HEK293T (cell line): Measurements from ENCODE around the gene TMEM132D.

Experiments
- CTCF ChIA-PET: fragments of 350-600 bp; formaldehyde crosslinking; extraction: SDS; loops from one replicate; lab custom pipeline; 2021; ENCODE audit warnings: antibody characterized with exemption, inconsistent platforms; lab: Yijun Ruan, JAX
- POLR2A ChIA-PET: fragments of 350-600 bp; formaldehyde crosslinking; extraction: SDS; loops from one replicate; lab custom pipeline; 2020; ENCODE audit warnings: antibody characterized with exemption, inconsistent platforms; lab: Yijun Ruan, JAX
- DNase-seq: peaks from one replicate; pipeline ENCODE4 v3.0.0; 2012; ENCODE audit warnings: mixed read lengths; ENCODE audit errors: extremely low spot score
- ARNT ChIP-seq: fragments of 450-650 bp; IDR thresholded peaks from 2 replicates; pipeline ENCODE4 v1.6.1; 2017; ENCODE audit warnings: mild to moderate bottlenecking
- BHLHE40 ChIP-seq: fragments of 450-650 bp; IDR thresholded peaks from 2 replicates; pipeline ENCODE4 v1.6.1; 2016; ENCODE audit warnings: mild to moderate bottlenecking, moderate library complexity, borderline replicate concordance
- CTBP1 ChIP-seq: fragments of 450-650 bp; IDR thresholded peaks from 2 replicates; pipeline ENCODE4 v1.6.1; 2016; ENCODE audit warnings: borderline replicate concordance
- ELF4 ChIP-seq: fragments of 450-650 bp; IDR thresholded peaks from 2 replicates; pipeline ENCODE4 v1.6.1; 2017; ENCODE audit warnings: antibody characterized with exemption
- FOXA1 ChIP-seq: fragments of 450-650 bp; IDR thresholded peaks from 2 replicates; pipeline ENCODE4 v1.6.1; 2016; ENCODE audit warnings: mild to moderate bottlenecking
- FOXK2 ChIP-seq: fragments of 450-650 bp; IDR thresholded peaks from 2 replicates; pipeline ENCODE4 v1.6.1; 2016; ENCODE audit warnings: mild to moderate bottlenecking
- FOXM1 ChIP-seq: fragments of 450-650 bp; IDR thresholded peaks from 2 replicates; pipeline ENCODE4 v1.6.1; 2017; ENCODE audit warnings: mild to moderate bottlenecking, borderline replicate concordance
- HDGF ChIP-seq: fragments of 450-650 bp; IDR thresholded peaks from 2 replicates; pipeline ENCODE4 v1.6.1; 2017; ENCODE audit warnings: antibody characterized with exemption, borderline replicate concordance
- L3MBTL2 ChIP-seq: fragments of 450-650 bp; conservative IDR thresholded peaks from 2 replicates; pipeline ENCODE4 v1.6.1; 2016; ENCODE audit warnings: mild to moderate bottlenecking
- LEF1 ChIP-seq: fragments of 450-650 bp; IDR thresholded peaks from 2 replicates; pipeline ENCODE4 v1.6.1; 2017; ENCODE audit warnings: mild to moderate bottlenecking, borderline replicate concordance
- NFRKB ChIP-seq: fragments of 450-650 bp; IDR thresholded peaks from 2 replicates; pipeline ENCODE4 v1.6.1; 2016; ENCODE audit warnings: mild to moderate bottlenecking, moderate library complexity
- PKNOX1 ChIP-seq: fragments of 450-650 bp; IDR thresholded peaks from 2 replicates; pipeline ENCODE4 v1.6.1; 2016
- SP1 ChIP-seq: fragments of 450-650 bp; IDR thresholded peaks from 2 replicates; pipeline ENCODE4 v1.6.1; 2017
- SUZ12 ChIP-seq: fragments of 450-650 bp; IDR thresholded peaks from 2 replicates; pipeline ENCODE4 v1.6.1; 2016; ENCODE audit warnings: mild to moderate bottlenecking
- TARDBP ChIP-seq: fragments of 450-650 bp; IDR thresholded peaks from 2 replicates; pipeline ENCODE4 v1.6.1; 2016
- ZNF384 ChIP-seq: fragments of 450-650 bp; IDR thresholded peaks from 2 replicates; pipeline ENCODE4 v1.6.1; 2016

Gene TMEM132D

GRCh38 chr12:129294868-129295267 lies 609.0 kb downstream of the TMEM132D start:
- POLR2A ChIA-PET = no interaction called here
- CTCF ChIA-PET = no interaction called here
- no peak for DNase-seq

GRCh38 chr12:129279771-129280170 lies 624.1 kb downstream of the TMEM132D start:
- POLR2A ChIA-PET = no interaction called here
- TF ChIP-seq L3MBTL2 (no peak), ZNF384 (no peak), LEF1 (no peak), FOXK2 (no peak), CTBP1 (no peak), NFRKB (no peak), SUZ12 (no peak), PKNOX1 (no peak), TARDBP (no peak), HDGF (no peak), SP1 (no peak), ELF4 (no peak), ARNT (no peak), FOXM1 (no peak), FOXA1 (no peak), BHLHE40 (no peak)
- CTCF ChIA-PET = no interaction called here
- no peak for DNase-seq

More at GRCh38 chr12:129294868-129295267, 609.0 kb downstream of the TMEM132D start:
- no peak for TF ChIP-seq PKNOX1
- no peak for TF ChIP-seq NFRKB
- TF ChIP-seq ELF4 = no peak

GRCh38 chr12:129276361-129277060 lies 627.3 kb downstream of the TMEM132D start:
- CTCF ChIA-PET = no interaction called here
- POLR2A ChIA-PET = no interaction called here
- DNase-seq = no peak

GRCh38 chr12:129269756-129270495 lies 633.9 kb downstream of the TMEM132D start:
- no peak for TF ChIP-seq HDGF
- ChIA-PET POLR2A (no interaction called here), CTCF (no interaction called here)
- no peak for DNase-seq

More at GRCh38 chr12:129276361-129277060, 627.3 kb downstream of the TMEM132D start:
- TF ChIP-seq PKNOX1 (no peak), NFRKB (no peak), ZNF384 (no peak), L3MBTL2 (no peak), FOXA1 (no peak), ARNT (no peak), HDGF (no peak), TARDBP (no peak), FOXK2 (no peak)

GRCh38 chr12:129258781-129259318 lies 645.0 kb downstream of the TMEM132D start:
- ChIA-PET POLR2A (no interaction called here), CTCF (no interaction called here)
- no peak for DNase-seq
- no peak for TF ChIP-seq FOXK2
- no peak for TF ChIP-seq ZNF384
- TF ChIP-seq ARNT = no peak
- no peak for TF ChIP-seq PKNOX1
- TF ChIP-seq HDGF = no peak
- TF ChIP-seq NFRKB = no peak
- no peak for TF ChIP-seq SUZ12
- TF ChIP-seq FOXM1 = no peak
- TF ChIP-seq BHLHE40 = no peak
- no peak for TF ChIP-seq L3MBTL2
- no peak for TF ChIP-seq CTBP1
- no peak for TF ChIP-seq ELF4
- TF ChIP-seq TARDBP = no peak

GRCh38 chr12:129257524-129257923 lies 646.3 kb downstream of the TMEM132D start:
- CTCF ChIA-PET = no interaction called here
- POLR2A ChIA-PET = no interaction called here
- no peak for DNase-seq

More at GRCh38 chr12:129257524-129257923, 646.3 kb downstream of the TMEM132D start:
- TF ChIP-seq L3MBTL2 = no peak
- TF ChIP-seq NFRKB = no peak
- TF ChIP-seq ELF4 = no peak
- TF ChIP-seq FOXM1 = no peak
- TF ChIP-seq FOXA1 = no peak
- TF ChIP-seq HDGF = no peak
- TF ChIP-seq LEF1 = no peak
- TF ChIP-seq SP1 = no peak
- TF ChIP-seq PKNOX1 = no peak
- no peak for TF ChIP-seq SUZ12
